Common myeloid progenitor, CD34-positive (primary cell): ENCODE data around the gene AKAP13.

Source experiments
- CTCF ChIA-PET: fragments of 350-600 bp; sonication (Branson Sonifier 250); formaldehyde crosslinking; loops from one replicate; lab custom pipeline; 2021; ENCODE audit warnings: antibody characterized with exemption; lab: Charles Lee
- POLR2A ChIA-PET: fragments of 350-600 bp; sonication (Branson Sonifier 250); formaldehyde crosslinking; loops from one replicate; lab custom pipeline; 2021; ENCODE audit warnings: antibody characterized with exemption; lab: Charles Lee
- DNase-seq, 3 donors: peaks; one replicate each; pipeline versions ENCODE4 v3.0.0 to v3.0.0-alpha.2; 2013
- H3K27ac ChIP-seq, 2 experiments: 1 replicate in 1 of 2; 2 replicates in 1 of 2; pipeline ENCODE4 v1.7.0; 2013; ENCODE audit warnings: inconsistent platforms in 2 of 2, low read length in 2 of 2, mild to moderate bottlenecking in 2 of 2, low read depth in 1 of 2, moderate library complexity in 1 of 2; ENCODE audit not compliant: severe bottlenecking in 2 of 2, insufficient read depth in 1 of 2, poor library complexity in 1 of 2
- H3K27me3 ChIP-seq, 5 experiments: replicated peaks in 2 of 5; 1 replicate in 3 of 5; 2 replicates in 2 of 5; pipeline versions ENCODE4 v1.6.1 to v1.7.0; 2013; ENCODE audit warnings: low read length in 4 of 5, mild to moderate bottlenecking in 2 of 5, moderate library complexity in 2 of 5, inconsistent platforms in 1 of 5; ENCODE audit not compliant: insufficient read depth in 5 of 5, control insufficient read depth in 4 of 5
- H3K36me3 ChIP-seq, 4 experiments: 1 replicate in 2 of 4; 2 replicates in 2 of 4; pipeline versions ENCODE4 v1.6.1 to v1.7.0; 2013; ENCODE audit warnings: low read length in 3 of 4, control low read depth in 1 of 4, mild to moderate bottlenecking in 1 of 4; ENCODE audit not compliant: control insufficient read depth in 4 of 4, insufficient read depth in 4 of 4
- H3K4me1 ChIP-seq, 4 experiments: 1 replicate in 3 of 4; 2 replicates in 1 of 4; pipeline versions ENCODE4 v1.6.1 to v1.7.1; 2013; ENCODE audit warnings: low read length in 3 of 4, mild to moderate bottlenecking in 3 of 4, control low read depth in 1 of 4, inconsistent platforms in 1 of 4, moderate library complexity in 1 of 4; ENCODE audit not compliant: control insufficient read depth in 4 of 4, insufficient read depth in 4 of 4; ENCODE audit errors: control extremely low read depth in 1 of 4
- H3K4me3 ChIP-seq, 7 experiments: 1 replicate in 4 of 7; 2 replicates in 3 of 7; pipeline versions ENCODE4 v1.5.1 to v1.7.0; 2013; ENCODE audit warnings: mild to moderate bottlenecking in 7 of 7, low read length in 6 of 7, moderate library complexity in 6 of 7, inconsistent platforms in 2 of 7, low read depth in 2 of 7, control low read depth in 1 of 7; ENCODE audit not compliant: insufficient read depth in 4 of 7, control insufficient read depth in 1 of 7; ENCODE audit errors: extremely low read depth in 1 of 7
- H3K9me3 ChIP-seq, 5 experiments: 1 replicate in 4 of 5; 2 replicates in 1 of 5; pipeline versions ENCODE4 v1.6.1 to v1.7.1; 2013; ENCODE audit warnings: low read length in 4 of 5, mild to moderate bottlenecking in 2 of 5, inconsistent platforms in 1 of 5, low read depth in 1 of 5, moderate library complexity in 1 of 5; ENCODE audit not compliant: control insufficient read depth in 4 of 5, insufficient read depth in 2 of 5; ENCODE audit errors: control extremely low read depth in 1 of 5
- WGBS: methylation state at CpG from one replicate; pipeline ENCODE4 v1.1.5; 2013; ENCODE audit not compliant: insufficient coverage; 5-methylcytosine and 5-hydroxymethylcytosine counted together

AKAP13 gene

DNA sequence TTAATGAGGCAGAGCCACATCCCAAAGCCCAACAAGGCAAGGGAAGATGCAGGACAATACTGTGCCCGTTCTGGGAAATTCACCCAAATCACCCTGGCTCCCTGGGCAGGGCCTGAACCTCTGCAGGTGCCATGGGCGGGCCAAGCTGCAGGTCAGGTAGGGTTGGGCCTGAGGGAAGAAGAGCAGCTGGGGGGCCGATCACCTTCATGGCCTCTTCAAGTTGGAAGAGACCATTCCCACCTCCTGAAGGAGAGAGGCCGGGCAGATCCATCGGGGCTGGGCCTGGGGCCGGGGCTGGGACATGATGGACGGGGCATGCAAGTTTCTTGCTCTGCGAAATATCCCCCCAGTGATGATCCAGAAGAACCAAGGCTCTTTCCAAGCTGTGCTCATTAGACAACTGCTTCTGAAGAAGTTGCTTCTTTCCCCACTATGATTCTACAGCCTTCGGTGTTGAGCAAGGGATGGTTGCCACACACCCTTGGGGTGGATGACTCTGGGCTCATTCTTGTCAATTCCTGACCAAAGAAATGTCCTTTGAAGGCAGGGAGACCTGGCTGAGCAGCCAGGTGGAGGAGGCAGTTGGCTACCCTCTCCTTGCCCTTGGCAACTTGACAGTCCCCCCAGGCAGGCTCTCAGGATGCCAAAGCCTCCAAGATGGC is 376.1 kb downstream of the AKAP13 start:
- ChIA-PET POLR2A (no interaction called here), CTCF (no interaction called here)
- Histone ChIP-seq H3K27ac (no peak overlapping the region), H3K4me3 (no peak overlapping the region), H3K4me1 (peaks cover 0 to 29% (median 16%) of the 10 kb centered on the region in 4 experiments), H3K36me3 (no peaks in the 10 kb centered on the region), H3K9me3 (no peaks in the 10 kb centered on the region), H3K27me3 (no peaks in the 10 kb centered on the region)
- no peak for DNase-seq
- 93% methylated on average over 8 of the region's 9 CpGs for WGBS

DNA sequence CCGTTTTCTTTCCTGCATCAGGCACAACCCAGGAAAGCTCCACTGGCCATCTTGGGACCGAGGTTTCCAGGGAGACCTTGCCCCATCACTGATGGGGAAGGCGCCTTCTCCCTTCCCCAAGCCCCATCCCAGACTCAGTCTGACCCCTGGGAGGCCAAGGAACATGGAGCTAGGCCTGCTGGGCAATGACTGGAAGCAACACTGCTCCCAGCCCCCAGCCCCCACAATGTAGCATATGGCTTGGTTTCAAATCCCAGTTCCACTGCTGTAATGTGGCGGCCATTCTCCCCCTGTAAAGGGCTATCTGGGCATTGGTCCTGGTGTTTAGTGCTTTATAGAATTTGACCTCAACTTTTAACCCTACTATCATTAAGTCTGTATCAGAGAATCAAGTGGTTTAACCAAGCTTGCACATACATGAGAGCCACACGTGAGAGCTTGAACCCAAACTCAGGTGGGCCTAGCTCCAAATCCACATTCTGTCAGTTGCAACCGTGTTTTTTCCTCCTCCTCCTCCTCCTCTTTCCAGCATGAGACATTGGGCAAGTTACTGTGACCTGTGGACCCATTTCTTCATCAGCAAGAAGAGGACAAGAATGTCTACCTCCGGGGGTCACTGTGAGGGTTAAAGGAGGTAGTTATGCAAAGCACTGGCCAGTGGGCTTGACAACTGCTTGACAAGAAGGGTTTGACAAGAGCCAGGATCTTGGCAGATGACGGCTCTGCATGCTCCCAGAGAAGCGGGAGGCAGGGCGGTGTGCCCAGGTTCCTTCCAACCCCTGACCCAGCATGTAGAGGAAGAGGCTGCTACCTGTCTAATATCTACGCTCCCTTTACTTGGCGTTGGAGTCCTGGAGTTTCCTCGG is 376.9 kb downstream of the AKAP13 start:
- Histone ChIP-seq H3K4me1 (peaks cover 0 to 21% (median 12%) of the 10 kb centered on the region in 4 experiments), H3K9me3 (no peaks in the 10 kb centered on the region), H3K36me3 (no peaks in the 10 kb centered on the region), H3K27ac (no peak overlapping the region), H3K27me3 (no peaks in the 10 kb centered on the region), H3K4me3 (no peak overlapping the region)
- ChIA-PET CTCF (no interaction called here), POLR2A (no interaction called here)
- WGBS = 96% methylated on average over 8 of the region's 13 CpGs
- no peak for DNase-seq

DNA sequence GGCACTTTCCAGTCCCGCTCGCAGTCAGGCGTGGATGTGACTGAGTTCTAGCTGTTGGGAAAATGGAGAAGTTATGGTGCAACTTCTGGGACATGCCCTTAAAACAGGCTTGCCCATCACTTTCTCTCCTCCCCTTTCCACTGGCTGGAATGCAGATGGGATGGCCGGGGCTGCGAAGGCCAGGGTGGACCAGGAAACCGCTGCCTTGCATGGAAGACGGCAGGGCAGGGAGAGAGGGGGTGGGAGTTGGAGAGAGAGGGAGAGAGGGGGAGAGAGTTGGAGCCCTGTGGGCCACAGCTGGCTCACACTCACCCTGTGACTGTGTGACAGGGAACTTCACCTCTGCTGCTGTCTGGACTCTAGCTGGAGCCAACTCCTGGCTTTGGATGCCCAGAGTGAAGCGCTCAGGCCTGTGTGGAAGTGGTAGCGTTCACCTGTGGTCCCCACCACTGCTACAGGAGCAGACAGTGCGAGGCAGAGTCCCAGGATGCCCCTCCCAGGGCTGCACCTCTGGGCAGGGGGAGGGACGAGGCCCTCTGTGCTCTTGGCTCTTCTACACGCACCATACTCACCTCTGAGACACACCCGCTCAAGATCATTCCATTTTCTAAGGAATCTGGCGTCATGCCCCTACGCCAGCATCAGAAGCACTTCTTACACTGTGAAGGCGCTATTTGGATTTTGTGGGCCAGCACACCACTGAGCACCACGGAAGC is 377.7 kb downstream of the AKAP13 start:
- H3K9me3 ChIP-seq = no peaks in the 10 kb centered on the region
- POLR2A ChIA-PET = no interaction called here
- no peaks in the 10 kb centered on the region for H3K36me3 ChIP-seq
- DNase-seq = no peak
- 94% methylated on average over 14 of the region's 17 CpGs for WGBS
- H3K27ac ChIP-seq = no peak overlapping the region
- no peak overlapping the region for H3K4me3 ChIP-seq
- peaks cover 0 to 13% (median 8%) of the 10 kb centered on the region in 4 experiments for H3K4me1 ChIP-seq
- CTCF ChIA-PET = no interaction called here
- no peaks in the 10 kb centered on the region for H3K27me3 ChIP-seq

DNA sequence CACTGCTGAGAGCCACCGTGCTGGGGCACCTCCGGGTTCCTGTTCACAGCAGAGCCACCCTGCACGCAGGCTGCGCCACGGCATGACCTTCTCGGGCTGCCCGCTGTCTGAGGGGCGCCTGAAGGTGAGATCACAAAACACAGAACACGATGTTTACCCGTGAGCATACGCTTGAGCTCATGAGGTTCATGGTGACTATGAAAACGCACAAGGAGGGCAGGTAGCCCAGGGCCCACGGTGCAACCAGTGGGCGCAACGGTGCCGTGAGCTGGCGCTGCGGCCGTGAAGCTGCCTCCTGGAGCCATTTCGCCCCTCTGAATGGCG is 378.2 kb downstream of the AKAP13 start:
- POLR2A ChIA-PET = no interaction called here
- CTCF ChIA-PET = no interaction called here

DNA sequence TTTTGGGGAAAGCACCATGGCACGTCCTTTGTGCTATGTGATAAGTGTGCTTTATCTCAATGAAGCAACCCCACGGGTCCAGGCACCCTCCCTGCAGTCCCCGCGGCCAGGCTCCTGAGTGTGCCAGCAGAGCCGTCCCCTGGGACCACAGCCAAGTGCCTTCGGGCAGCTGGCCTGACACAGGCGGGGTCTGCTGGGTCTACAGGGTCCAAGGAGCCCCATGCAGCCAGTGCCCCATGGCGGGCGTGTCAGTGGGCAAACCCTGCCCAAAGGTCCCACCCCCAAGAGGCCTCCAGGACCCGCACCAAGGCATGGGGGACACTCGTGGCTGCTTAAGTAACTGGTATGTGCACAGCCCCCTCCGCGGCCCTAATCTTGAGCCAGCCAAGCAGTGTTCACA is 379.0 kb downstream of the AKAP13 start:
- H3K4me1 ChIP-seq = peaks cover 0 to under 1% (median under 1%) of the 10 kb centered on the region in 4 experiments
- no peak for DNase-seq
- ChIA-PET CTCF (no interaction called here), POLR2A (no interaction called here)
- H3K27me3 ChIP-seq = no peaks in the 10 kb centered on the region
- H3K27ac ChIP-seq = no peak overlapping the region
- WGBS = 97% methylated on average over 13 of the region's 13 CpGs
- no peak overlapping the region for H3K4me3 ChIP-seq
- H3K36me3 ChIP-seq = no peaks in the 10 kb centered on the region
- no peaks in the 10 kb centered on the region for H3K9me3 ChIP-seq

More for the DNA sequence above, 378.2 kb downstream of the AKAP13 start:
- H3K4me1 ChIP-seq = peaks cover 0 to 8% (median 6%) of the 10 kb centered on the region in 4 experiments
- WGBS = 98% methylated on average over 19 of the region's 21 CpGs
- no peak for DNase-seq
- H3K4me3 ChIP-seq = no peak overlapping the region
- no peak overlapping the region for H3K27ac ChIP-seq
- no peaks in the 10 kb centered on the region for H3K36me3 ChIP-seq
- H3K9me3 ChIP-seq = no peaks in the 10 kb centered on the region
- no peaks in the 10 kb centered on the region for H3K27me3 ChIP-seq

DNA sequence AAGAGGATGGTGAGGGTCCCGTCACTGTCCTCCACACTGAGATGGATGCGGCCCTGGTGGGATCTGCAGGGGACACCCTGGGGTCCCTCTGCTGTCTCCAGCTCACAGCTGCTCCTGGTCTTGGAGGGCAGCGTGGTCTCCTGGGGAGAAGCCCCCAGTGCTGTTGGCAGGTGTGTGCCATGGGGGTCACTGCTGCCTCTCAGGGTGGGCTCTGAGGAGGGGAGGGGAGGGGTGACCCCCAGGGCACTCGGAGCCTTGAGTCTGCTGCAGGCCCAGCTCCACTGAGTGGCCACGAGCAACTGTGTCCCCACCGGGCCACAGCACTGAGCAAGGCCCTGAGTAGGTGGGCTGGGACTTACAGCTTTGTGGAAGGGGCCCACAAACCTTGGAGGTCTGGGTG is 379.6 kb downstream of the AKAP13 start:
- Histone ChIP-seq H3K9me3 (no peaks in the 10 kb centered on the region), H3K36me3 (no peaks in the 10 kb centered on the region), H3K4me1 (no peaks in the 10 kb centered on the region), H3K4me3 (no peak overlapping the region), H3K27ac (no peak overlapping the region), H3K27me3 (no peaks in the 10 kb centered on the region)
- no peak for DNase-seq
- CTCF ChIA-PET = no interaction called here
- POLR2A ChIA-PET = no interaction called here
- WGBS = 96% methylated on average over 5 of the region's 6 CpGs
